Left colon (tissue), 2 donors: Measurements from ENCODE around the gene LKAAEAR1. TPM values are rescaled to one million over a fixed set of nuclear protein-coding genes. Genes with fewer than 3 reads are reported as not detected.

Experiments
- ATAC-seq: fragments of 200-7000 bp; cut with Tn5 transposase; one replicate; pipeline ENCODE4 v1.9.1; 2020; ENCODE audit warnings: mild to moderate bottlenecking, moderate library complexity
- DNase-seq, 2 donors: peaks; one replicate each; pipeline ENCODE4 v3.0.0-alpha.2; 2020
- intact Hi-C, 2 donors: fragments of 100-400 bp; cut with DNase I in 1 of 2; cut with micrococcal nuclease in 1 of 2; formaldehyde crosslinking; loops; one replicate each; pipeline versions ENCODE4 v1.11.2 to v1.14.0; 2022; cut with DNase I, micrococcal nuclease
- microRNA-seq, 2 donors: library from miRNA; unstranded; fragments of <30 nt; microRNA quantifications; one replicate each; pipeline versions ENCODE4 v1.1.0 to v1.2.0, GENCODE V29; 2020
- total RNA-seq, 2 donors: library from RNA; stranded (reverse); fragmentation: NEBNext Ultra II Directional; extraction: Animal tissue kit (Norgen Biotek cat#: 25700); gene quantifications; one replicate each; pipeline ENCODE4 v1.2.1, GENCODE V29; 2021
- donor health status: DM: no; HTN: no; CAD: no.
- donor health status: DM: yes; HTN: yes; CAD: no.

Gene LKAAEAR1
- total RNA-seq, 2 donors from 2014 or later = not detected

GRCh38 chr20:64035066-64035932 is 48.9 kb downstream of the LKAAEAR1 start:
- DNase-seq = no peak
- intact Hi-C loops = no loop called here
- no peak for ATAC-seq

- no peak for DNase-seq
- no peak for ATAC-seq
- intact Hi-C loops = no loop called here
These were observed 50.2 kb downstream of the LKAAEAR1 start for GRCh38 chr20:64033981-64034493.

Small RNAs within 50 kb of the gene (microRNA-seq; reads per million reads assigned to microRNA genes)
- gene MIR6813 = 0 to 0.53 reads per million in 2 donors

Other genes with a start within 250 kb of the LKAAEAR1 start
- not detected for gene ABHD16B, start 222.9 kb downstream of the LKAAEAR1 start, total RNA-seq
- gene TPD52L2, start 219.1 kb downstream of the LKAAEAR1 start, total RNA-seq = 10 to 100 TPM; 49.5 to 58.5 TPM
- 10 to 100 TPM; 55.3 to 79.4 TPM for gene DNAJC5, start 189.3 kb downstream of the LKAAEAR1 start, total RNA-seq
- gene UCKL1, start 128.0 kb downstream of the LKAAEAR1 start, total RNA-seq = 10 to 100 TPM; 41.7 to 44.8 TPM
- 1 to 10 TPM; 1.3 to 2.9 TPM for gene ZNF512B, start 114.5 kb downstream of the LKAAEAR1 start, total RNA-seq
- 1 to 10 TPM; 5.8 to 9.5 TPM for gene SAMD10, start 104.8 kb downstream of the LKAAEAR1 start, total RNA-seq
- gene PRPF6, start 103.3 kb downstream of the LKAAEAR1 start, total RNA-seq = 10 to 100 TPM; 51.7 to 51.8 TPM
- gene C20orf204, start 48.2 kb downstream of the LKAAEAR1 start, total RNA-seq = 1 to 10 TPM in 1 of 2 donors, under 1 TPM in 1; 0.67 to 1.7 TPM
- 1 to 10 TPM; 8.9 to 9.1 TPM for gene SOX18, start 34.8 kb downstream of the LKAAEAR1 start, total RNA-seq
- 1 to 10 TPM; 7.9 to 9.9 TPM for gene TCEA2, start 21.2 kb downstream of the LKAAEAR1 start, total RNA-seq
- gene RGS19, start 4.9 kb downstream of the LKAAEAR1 start, total RNA-seq = 1 to 10 TPM; 3.4 to 5.9 TPM
- gene OPRL1, start 4.3 kb downstream of the LKAAEAR1 start, total RNA-seq = under 1 TPM; 0.15 to 0.17 TPM
- not detected for gene NPBWR2, start 23.2 kb upstream of the LKAAEAR1 start, total RNA-seq
- gene MYT1, start 80.1 kb upstream of the LKAAEAR1 start, total RNA-seq = under 1 TPM; 0.06 to 0.11 TPM
- gene PCMTD2, start 171.3 kb upstream of the LKAAEAR1 start, total RNA-seq = 10 to 100 TPM; 26.1 to 33.8 TPM